Lower leg skin (tissue), 4 donors: ENCODE data around the gene GAD2. TPM values are rescaled to one million over a fixed set of nuclear protein-coding genes. Genes with fewer than 3 reads are reported as not detected.

ENCODE experiments used
- DNase-seq, 2 donors: peaks; one replicate each; pipeline ENCODE4 v3.0.0-alpha.2; 2019; ENCODE audit warnings: low spot score in 2 of 2
- H3K4me3 ChIP-seq: fragments of 200-600 bp; sonication (generic); 2 replicates; pipeline ENCODE4 v1.5.1; 2017; ENCODE audit warnings: mild to moderate bottlenecking, low read depth; ENCODE audit not compliant: poor library complexity, severe bottlenecking
- CTCF ChIP-seq, 3 donors: fragments of 450-650 bp; IDR thresholded peaks; one replicate each; pipeline ENCODE4 v1.5.1; 2016; ENCODE audit warnings: antibody characterized with exemption in 3 of 3, mild to moderate bottlenecking in 3 of 3, moderate library complexity in 2 of 3
- POLR2A ChIP-seq, 2 donors: fragments of 450-650 bp; IDR thresholded peaks; one replicate each; pipeline ENCODE4 v1.6.1; 2016 to 2017; ENCODE audit warnings: antibody characterized with exemption in 2 of 2, mild to moderate bottlenecking in 1 of 2, moderate library complexity in 1 of 2
- WGBS, 2 donors: methylation state at CpG; one replicate each; pipeline ENCODE4 v1.1.5; 2018; 5-methylcytosine and 5-hydroxymethylcytosine counted together
- intact Hi-C: fragments of 100-400 bp; cut with DNase I; formaldehyde crosslinking; loops from one replicate; pipeline ENCODE4 v1.15.0; 2023; ENCODE audit warnings: low total_unique reads
- total RNA-seq, 4 donors: library from RNA; depleted of rRNA; stranded (reverse); fragments of >200 nt; gene quantifications; one replicate each; pipeline ENCODE4 v1.1.0, GENCODE V29; 2016

Gene GAD2
- total RNA-seq, 4 donors from 2014 or later: 0.51 TPM; not detected in 3

- no peak for TF ChIP-seq CTCF (IDR thresholded peaks at IDR 0.05)
- TF ChIP-seq POLR2A (IDR thresholded peaks at IDR 0.05): no peak
- H3K4me3 ChIP-seq: no peak overlapping the region
- no peak for DNase-seq
- intact Hi-C loops: no loop called here
- 37 to 41% methylated on average over 3 of the region's 3 CpGs for WGBS, 2 donors
These were observed 93.8 kb downstream of the GAD2 start for GRCh38 chr10:26310361-26310760.

GRCh38 chr10:26311383-26311940 is 94.9 kb downstream of the GAD2 start:
- intact Hi-C loops: no loop called here
- no peak overlapping the region for H3K4me3 ChIP-seq
- no peak for DNase-seq
- no peak for TF ChIP-seq POLR2A (IDR thresholded peaks at IDR 0.05)
- TF ChIP-seq CTCF (IDR thresholded peaks at IDR 0.05): no peak
- 27 to 37% methylated on average over 6 of the region's 6 CpGs for WGBS, 2 donors

GRCh38 chr10:26314265-26315013 is 97.9 kb downstream of the GAD2 start:
- intact Hi-C loops: no loop called here
- TF ChIP-seq CTCF (IDR thresholded peaks at IDR 0.05) (no peak), POLR2A (IDR thresholded peaks at IDR 0.05) (no peak)
- WGBS, 2 donors: 77% methylated on average over 10 of the region's 10 CpGs
- no peak overlapping the region for H3K4me3 ChIP-seq
- no peak for DNase-seq

GRCh38 chr10:26318672-26319071 is 102.1 kb downstream of the GAD2 start:
- WGBS, 2 donors: 63 to 65% methylated on average over 5 of the region's 5 CpGs
- TF ChIP-seq POLR2A (IDR thresholded peaks at IDR 0.05): no peak
- no peak for TF ChIP-seq CTCF (IDR thresholded peaks at IDR 0.05)
- DNase-seq: no peak
- intact Hi-C loops: no loop called here
- no peak overlapping the region for H3K4me3 ChIP-seq

- intact Hi-C loops: no loop called here
- 80 to 81% methylated on average over 3 of the region's 3 CpGs for WGBS, 2 donors
- no peak overlapping the region for H3K4me3 ChIP-seq
- DNase-seq: no peak
- TF ChIP-seq CTCF (IDR thresholded peaks at IDR 0.05) (no peak), POLR2A (IDR thresholded peaks at IDR 0.05) (no peak)
These were observed 106.6 kb downstream of the GAD2 start for GRCh38 chr10:26323219-26323618.
